Fibroblast of mammary gland (primary cell): ENCODE data around the gene PEX6.

Experiments
- DNase-seq: peaks from one replicate; pipeline ENCODE4 v3.0.0-alpha.2; 2010; ENCODE audit warnings: low read depth
- H3K4me3 ChIP-seq: 2 replicates; pipeline ENCODE4 v1.5.1; 2011; ENCODE audit warnings: low read depth, mild to moderate bottlenecking, low read length, moderate library complexity; ENCODE audit not compliant: control insufficient read depth
- TF ChIP-seq, protein P1 (sequence below): conservative IDR thresholded peaks from 2 replicates; pipeline ENCODE4 v1.5.1; 2011; ENCODE audit warnings: low read depth, low read length, inconsistent platforms; ENCODE audit not compliant: control insufficient read depth, insufficient read depth

The PEX6 gene

DNA sequence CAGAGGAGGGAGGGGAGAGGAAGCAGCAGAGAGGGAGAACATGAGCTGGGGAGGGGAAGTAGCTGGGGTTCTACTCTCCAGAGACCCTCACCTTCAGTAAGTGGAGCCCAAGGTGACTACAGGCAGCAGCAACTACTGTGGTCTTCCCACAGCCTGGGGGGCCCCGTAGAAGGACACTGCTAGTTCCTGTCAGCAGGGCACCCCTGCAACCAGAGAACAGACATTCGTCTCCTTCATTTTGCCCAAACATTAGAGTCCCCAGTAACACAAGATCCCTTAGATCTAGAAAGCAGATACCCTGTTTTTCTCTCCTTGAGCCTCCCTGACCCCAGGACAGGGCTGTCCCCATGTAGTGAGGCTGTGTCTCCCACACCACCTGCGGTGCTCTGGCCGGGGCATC lies 10.2 kb downstream of the PEX6 start:
- TF ChIP-seq, protein P1, sequence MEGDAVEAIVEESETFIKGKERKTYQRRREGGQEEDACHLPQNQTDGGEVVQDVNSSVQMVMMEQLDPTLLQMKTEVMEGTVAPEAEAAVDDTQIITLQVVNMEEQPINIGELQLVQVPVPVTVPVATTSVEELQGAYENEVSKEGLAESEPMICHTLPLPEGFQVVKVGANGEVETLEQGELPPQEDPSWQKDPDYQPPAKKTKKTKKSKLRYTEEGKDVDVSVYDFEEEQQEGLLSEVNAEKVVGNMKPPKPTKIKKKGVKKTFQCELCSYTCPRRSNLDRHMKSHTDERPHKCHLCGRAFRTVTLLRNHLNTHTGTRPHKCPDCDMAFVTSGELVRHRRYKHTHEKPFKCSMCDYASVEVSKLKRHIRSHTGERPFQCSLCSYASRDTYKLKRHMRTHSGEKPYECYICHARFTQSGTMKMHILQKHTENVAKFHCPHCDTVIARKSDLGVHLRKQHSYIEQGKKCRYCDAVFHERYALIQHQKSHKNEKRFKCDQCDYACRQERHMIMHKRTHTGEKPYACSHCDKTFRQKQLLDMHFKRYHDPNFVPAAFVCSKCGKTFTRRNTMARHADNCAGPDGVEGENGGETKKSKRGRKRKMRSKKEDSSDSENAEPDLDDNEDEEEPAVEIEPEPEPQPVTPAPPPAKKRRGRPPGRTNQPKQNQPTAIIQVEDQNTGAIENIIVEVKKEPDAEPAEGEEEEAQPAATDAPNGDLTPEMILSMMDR, result no peak
- no peak for DNase-seq
- H3K4me3 ChIP-seq, result no peak overlapping the region

DNA sequence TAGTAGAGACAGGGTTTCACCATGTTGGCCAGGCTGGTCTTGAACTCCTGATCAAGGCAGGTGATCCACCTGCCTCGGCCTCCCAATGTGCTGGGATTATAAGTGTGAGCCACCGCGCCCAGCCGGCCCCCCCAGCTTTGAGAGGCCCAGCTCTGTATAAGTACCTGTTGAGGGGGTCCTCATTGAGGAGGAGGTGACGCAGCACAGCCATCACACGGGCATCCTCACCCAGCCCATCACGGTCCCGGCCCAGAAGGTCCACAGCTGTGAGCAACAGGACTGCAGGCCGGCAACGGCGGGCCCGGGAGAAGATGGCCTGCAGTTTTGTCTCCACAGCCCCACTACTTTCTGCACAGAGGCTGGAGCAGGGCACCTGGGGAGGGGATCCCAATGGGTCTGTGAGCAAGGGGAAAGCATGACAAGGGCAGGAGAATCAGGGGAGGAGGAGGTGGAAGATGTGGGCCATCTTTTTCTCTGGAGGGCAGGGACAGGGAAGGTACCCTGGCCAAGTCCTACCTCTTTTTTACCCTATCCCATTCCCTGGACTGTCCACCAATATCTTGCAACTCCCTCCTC lies 10.8 kb downstream of the PEX6 start:
- TF ChIP-seq, protein P1, result no peak
- no peak for DNase-seq
- H3K4me3 ChIP-seq, result no peak overlapping the region

DNA sequence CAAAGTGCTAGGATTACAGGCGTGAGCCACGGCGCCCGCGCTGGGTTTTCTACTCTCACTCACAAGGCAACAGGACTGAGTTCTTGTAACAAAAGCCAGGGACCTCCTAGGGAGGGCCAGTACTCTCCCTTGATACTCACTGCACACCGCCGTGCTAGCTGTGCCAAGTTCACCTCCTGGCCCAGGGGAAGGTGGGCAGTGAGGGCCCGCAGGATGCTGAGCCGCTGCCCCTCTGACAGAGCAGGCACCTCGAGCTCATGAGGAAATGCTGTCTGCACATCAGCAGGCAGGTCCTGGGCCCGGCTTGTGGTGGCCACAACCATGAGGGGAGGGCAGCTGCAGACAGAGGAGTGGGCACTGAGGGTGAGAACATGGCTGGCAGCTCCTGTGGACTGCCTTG lies 11.8 kb downstream of the PEX6 start:
- no peak overlapping the region for H3K4me3 ChIP-seq
- TF ChIP-seq, protein P1, result no peak
- DNase-seq, result no peak

DNA sequence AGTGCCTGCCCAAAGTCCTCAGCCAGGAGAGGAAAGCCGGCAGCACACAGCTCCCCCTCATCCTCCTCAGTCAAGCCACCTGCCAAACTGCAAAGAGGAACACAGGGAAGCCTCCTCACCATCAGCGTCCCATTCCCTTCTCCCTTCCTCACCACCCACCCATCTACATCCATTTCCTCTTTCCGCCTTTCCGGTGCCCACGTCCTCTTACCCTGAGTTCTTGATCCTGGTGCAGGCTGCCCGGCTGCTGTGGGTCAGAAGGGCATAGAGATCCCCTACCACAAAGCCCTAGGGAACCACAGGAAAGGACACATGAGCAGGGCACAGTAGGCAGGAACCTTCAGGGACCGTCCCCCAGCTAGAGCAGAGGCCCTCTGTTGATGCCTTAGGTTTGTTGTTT lies 12.4 kb downstream of the PEX6 start:
- DNase-seq, result no peak
- no peak overlapping the region for H3K4me3 ChIP-seq

DNA sequence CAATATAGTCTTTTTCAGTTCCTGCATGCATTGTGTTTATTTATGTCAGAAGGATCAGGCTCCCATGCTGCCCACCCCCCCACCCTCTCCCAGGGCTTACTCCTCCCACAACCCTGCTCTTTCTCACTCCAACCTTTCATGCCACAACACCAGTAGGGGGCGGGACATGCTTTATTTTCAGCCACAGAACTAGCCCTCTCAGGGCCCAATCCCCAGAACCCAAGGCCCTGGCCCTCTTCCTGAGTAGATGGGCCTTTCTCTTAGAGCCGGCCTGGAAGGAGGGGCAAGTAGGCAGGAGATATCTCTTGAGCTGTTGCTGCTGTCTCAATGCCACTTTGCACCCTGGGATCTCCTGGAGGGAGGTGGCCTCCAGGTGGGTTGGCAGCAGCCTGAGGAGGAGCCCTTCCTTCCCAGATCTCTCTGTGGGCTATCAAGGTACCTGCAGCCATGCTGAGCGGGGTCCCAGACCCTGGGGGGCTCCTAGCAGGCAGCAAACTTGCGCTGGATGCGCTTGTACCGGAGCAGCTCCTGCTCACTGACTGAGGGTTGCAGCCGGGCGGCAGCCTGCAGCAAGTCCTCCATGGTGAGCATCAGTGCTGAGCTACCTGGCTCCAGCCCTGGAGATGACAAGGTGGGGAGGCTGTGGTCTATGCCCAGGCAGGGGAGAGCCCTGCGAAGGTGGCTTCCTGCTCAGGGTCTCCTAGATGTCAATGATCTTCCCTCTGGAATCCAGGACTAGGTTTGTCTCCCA lies 15.0 kb downstream of the PEX6 start:
- peak; percentile 61 for DNase-seq
- TF ChIP-seq, protein P1, result peak; percentile 28
- H3K4me3 ChIP-seq, result no peak overlapping the region

More for the DNA sequence above, 12.4 kb downstream of the PEX6 start:
- TF ChIP-seq, protein P1, result no peak

DNA sequence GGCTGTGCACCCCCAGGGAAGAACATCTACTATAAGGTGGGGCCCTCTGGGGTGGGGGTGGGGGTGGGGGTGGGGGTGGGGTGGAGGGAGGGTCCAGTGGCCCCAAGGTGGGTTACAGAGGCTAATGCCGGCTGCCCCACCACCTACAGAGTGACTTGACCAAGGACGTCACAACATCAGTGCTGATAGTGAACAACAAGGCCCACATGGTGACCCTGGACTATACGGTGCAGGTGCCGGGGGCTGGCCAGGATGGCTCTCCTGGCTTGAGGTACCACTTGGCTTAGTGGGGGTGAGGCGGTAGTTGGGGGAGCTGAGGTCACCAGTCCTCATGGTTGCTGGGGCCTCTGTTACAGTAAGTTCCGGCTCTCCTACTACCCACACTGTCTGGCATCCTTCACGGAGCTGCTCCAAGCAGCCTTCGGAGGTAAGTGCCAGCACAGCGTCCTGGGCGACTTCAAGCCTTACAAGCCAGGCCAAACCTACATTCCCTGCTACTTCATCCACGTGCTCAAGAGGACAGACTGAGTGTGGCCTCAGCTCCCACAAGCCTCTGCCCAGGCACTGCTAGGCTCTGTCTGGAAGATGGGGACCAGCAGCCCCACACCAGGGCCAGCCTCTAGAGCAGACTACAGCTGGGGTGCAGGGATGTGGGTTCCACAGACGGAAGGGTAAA lies 15.7 kb downstream of the PEX6 start:
- no peak overlapping the region for H3K4me3 ChIP-seq
- no peak for DNase-seq
- TF ChIP-seq, protein P1, result no peak
